A673 (cell line): Measurements from ENCODE around the gene CHAT. TPM values are rescaled to one million over a fixed set of nuclear protein-coding genes. Genes with fewer than 3 reads are reported as not detected.

ENCODE experiments used
- BruUV-seq: library from RNA; stranded (reverse); fragments of 400-500 nt; replicated peaks from 2 replicates; lab custom pipeline; 2021; lab: Mats Ljungman, UMichigan
- CTCF ChIA-PET: fragments of 300-600 bp; sonication (Branson Sonifier 250); formaldehyde crosslinking; loops from one replicate; lab custom pipeline; 2022; ENCODE audit warnings: antibody characterized with exemption; lab: Charles Lee
- POLR2A ChIA-PET: fragments of 300-600 bp; sonication (Branson Sonifier 250); formaldehyde crosslinking; loops from one replicate; lab custom pipeline; 2022; ENCODE audit warnings: antibody characterized with exemption; ENCODE audit not compliant: low non-redundant PET; lab: Charles Lee
- DNase-seq: peaks from one replicate; pipeline ENCODE4 v3.0.0-alpha.2; 2015; ENCODE audit warnings: low spot score
- H3K27ac ChIP-seq: fragments of 200-600 bp; sonication (generic); 2 replicates; pipeline ENCODE4 v1.5.1; 2016; ENCODE audit warnings: mixed run types, low read depth, mild to moderate bottlenecking, mixed read lengths, antibody characterized with exemption, low read length; ENCODE audit not compliant: poor library complexity, severe bottlenecking
- H3K27me3 ChIP-seq: fragments of 200-600 bp; sonication (generic); replicated peaks from 2 replicates; pipeline ENCODE4 v1.6.1; 2017; ENCODE audit warnings: mixed run types, low read depth, mild to moderate bottlenecking, mixed read lengths, antibody characterized with exemption, low read length; ENCODE audit not compliant: insufficient read depth, poor library complexity
- H3K36me3 ChIP-seq: fragments of 200-600 bp; sonication (generic); 2 replicates; pipeline ENCODE4 v1.6.1; 2016; ENCODE audit warnings: mixed run types, mild to moderate bottlenecking, mixed read lengths, antibody characterized with exemption, low read length; ENCODE audit not compliant: insufficient read depth, poor library complexity, severe bottlenecking
- H3K4me1 ChIP-seq: fragments of 200-600 bp; sonication (generic); 2 replicates; pipeline ENCODE4 v1.6.1; 2017; ENCODE audit warnings: mixed run types, mild to moderate bottlenecking, mixed read lengths, antibody characterized with exemption, low read length; ENCODE audit not compliant: insufficient read depth, poor library complexity, severe bottlenecking
- H3K4me3 ChIP-seq: fragments of 200-600 bp; sonication (generic); 2 replicates; pipeline ENCODE4 v1.5.1; 2016; ENCODE audit warnings: low read depth, mixed run types, mild to moderate bottlenecking, mixed read lengths, low read length; ENCODE audit not compliant: poor library complexity, severe bottlenecking
- H3K9me3 ChIP-seq: fragments of 200-600 bp; sonication (generic); 2 replicates; pipeline ENCODE4 v1.6.1; 2016; ENCODE audit warnings: mixed run types, low read depth, mild to moderate bottlenecking, mixed read lengths, antibody characterized with exemption, low read length; ENCODE audit not compliant: poor library complexity, severe bottlenecking
- EZH2 ChIP-seq: fragments of 200-600 bp; sonication (generic); IDR thresholded peaks from 2 replicates; pipeline ENCODE4 v1.6.1; 2017; ENCODE audit warnings: borderline replicate concordance, low read depth, mild to moderate bottlenecking, mixed read lengths, antibody characterized with exemption, low read length; ENCODE audit not compliant: poor library complexity, severe bottlenecking
- intact Hi-C: fragments of 100-400 bp; cut with micrococcal nuclease; formaldehyde crosslinking; loops from one replicate; pipeline ENCODE4 v1.10.0; 2022; ENCODE audit not compliant: unreplicated experiment
- total RNA-seq: library from RNA; stranded (reverse); gene quantifications from 2 replicates; pipeline ENCODE4 v1.2.3, GENCODE V29; 2021
- TF ChIP-seq, protein P1 (sequence below): fragments of 300-800, 200-600 bp; sonication (generic); conservative IDR thresholded peaks from 2 replicates; pipeline ENCODE4 v1.5.1; 2017; ENCODE audit warnings: low read depth, mild to moderate bottlenecking, antibody characterized with exemption, low read length, moderate library complexity, mixed read lengths

The CHAT gene
- total RNA-seq, 1 experiment from 2014 or later, result 0.56 TPM

DNA sequence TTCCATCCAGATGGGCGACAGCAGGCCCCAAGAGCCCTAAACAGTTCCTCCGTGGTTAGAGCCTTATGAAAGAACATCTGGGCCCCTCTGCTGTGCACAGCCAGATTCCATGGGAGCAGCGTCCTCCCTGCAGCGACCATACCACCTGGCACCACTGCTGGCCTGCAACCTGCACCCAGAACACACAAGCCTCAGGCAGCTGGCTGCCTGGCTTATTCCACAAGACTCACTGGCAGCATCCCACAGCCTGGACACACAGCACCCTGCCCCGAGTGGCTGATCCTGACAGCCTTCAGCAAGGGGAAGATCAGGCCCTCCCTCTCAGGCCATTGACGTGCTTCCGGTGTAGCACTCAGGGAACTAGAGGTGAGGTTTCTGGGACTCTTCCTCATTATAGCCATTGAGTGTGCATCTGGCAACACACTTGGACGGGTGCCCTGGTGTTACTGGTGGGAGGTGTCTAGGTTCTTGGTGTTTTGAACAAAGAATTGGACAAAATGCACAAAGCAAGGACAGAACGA, 41.2 kb upstream of the CHAT start:
- POLR2A ChIA-PET, result no interaction called here

DNA sequence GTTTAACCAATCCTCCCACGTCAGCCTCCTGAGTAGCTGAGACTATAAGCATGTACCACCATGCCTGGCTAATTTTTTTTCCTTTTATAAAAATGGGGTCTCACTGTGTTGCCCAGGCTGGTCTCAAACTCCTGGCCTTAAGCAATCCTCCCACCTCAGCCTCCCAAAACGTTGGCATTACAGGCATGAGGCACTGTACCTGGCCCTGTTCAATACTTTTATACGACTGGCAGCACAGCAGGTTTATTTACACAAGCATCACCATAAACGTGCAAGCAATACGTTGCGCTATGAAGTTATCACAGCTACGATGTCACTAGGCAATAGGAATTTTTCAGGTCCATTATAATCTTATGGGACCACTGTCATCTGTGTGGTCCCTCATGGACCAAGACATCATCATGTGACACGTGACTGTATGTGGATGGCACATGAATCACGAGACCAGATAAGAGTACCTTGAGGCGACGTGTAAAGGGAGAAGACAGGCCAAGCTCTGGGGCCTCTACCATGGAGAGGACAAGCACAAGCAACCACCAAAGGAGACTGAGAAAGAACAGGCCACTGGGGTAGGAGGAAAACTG, 38.3 kb upstream of the CHAT start:
- intact Hi-C loops, result no loop called here
- no peaks in the 10 kb centered on the region for H3K27me3 ChIP-seq
- H3K4me3 ChIP-seq, result no peak overlapping the region
- H3K4me1 ChIP-seq, result peaks cover 10% of the 10 kb centered on the region
- H3K9me3 ChIP-seq, result no peaks in the 10 kb centered on the region
- no peak for TF ChIP-seq EZH2
- TF ChIP-seq, protein P1, sequence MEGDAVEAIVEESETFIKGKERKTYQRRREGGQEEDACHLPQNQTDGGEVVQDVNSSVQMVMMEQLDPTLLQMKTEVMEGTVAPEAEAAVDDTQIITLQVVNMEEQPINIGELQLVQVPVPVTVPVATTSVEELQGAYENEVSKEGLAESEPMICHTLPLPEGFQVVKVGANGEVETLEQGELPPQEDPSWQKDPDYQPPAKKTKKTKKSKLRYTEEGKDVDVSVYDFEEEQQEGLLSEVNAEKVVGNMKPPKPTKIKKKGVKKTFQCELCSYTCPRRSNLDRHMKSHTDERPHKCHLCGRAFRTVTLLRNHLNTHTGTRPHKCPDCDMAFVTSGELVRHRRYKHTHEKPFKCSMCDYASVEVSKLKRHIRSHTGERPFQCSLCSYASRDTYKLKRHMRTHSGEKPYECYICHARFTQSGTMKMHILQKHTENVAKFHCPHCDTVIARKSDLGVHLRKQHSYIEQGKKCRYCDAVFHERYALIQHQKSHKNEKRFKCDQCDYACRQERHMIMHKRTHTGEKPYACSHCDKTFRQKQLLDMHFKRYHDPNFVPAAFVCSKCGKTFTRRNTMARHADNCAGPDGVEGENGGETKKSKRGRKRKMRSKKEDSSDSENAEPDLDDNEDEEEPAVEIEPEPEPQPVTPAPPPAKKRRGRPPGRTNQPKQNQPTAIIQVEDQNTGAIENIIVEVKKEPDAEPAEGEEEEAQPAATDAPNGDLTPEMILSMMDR, result no peak
- POLR2A ChIA-PET, result no interaction called here
- no peak overlapping the region for H3K27ac ChIP-seq
- H3K36me3 ChIP-seq, result no peaks in the 10 kb centered on the region
- no peak for DNase-seq
- CTCF ChIA-PET, result no interaction called here
- BruUV-seq, result no TSS peak

More for the DNA sequence above, 41.2 kb upstream of the CHAT start:
- H3K36me3 ChIP-seq, result no peaks in the 10 kb centered on the region
- H3K9me3 ChIP-seq, result no peaks in the 10 kb centered on the region
- TF ChIP-seq, protein P1, result no peak
- H3K4me3 ChIP-seq, result no peak overlapping the region
- CTCF ChIA-PET, result no interaction called here
- DNase-seq, result no peak
- H3K27me3 ChIP-seq, result no peaks in the 10 kb centered on the region
- intact Hi-C loops, result no loop called here
- no peak overlapping the region for H3K27ac ChIP-seq
- BruUV-seq, result no TSS peak
- H3K4me1 ChIP-seq, result no peaks in the 10 kb centered on the region

DNA sequence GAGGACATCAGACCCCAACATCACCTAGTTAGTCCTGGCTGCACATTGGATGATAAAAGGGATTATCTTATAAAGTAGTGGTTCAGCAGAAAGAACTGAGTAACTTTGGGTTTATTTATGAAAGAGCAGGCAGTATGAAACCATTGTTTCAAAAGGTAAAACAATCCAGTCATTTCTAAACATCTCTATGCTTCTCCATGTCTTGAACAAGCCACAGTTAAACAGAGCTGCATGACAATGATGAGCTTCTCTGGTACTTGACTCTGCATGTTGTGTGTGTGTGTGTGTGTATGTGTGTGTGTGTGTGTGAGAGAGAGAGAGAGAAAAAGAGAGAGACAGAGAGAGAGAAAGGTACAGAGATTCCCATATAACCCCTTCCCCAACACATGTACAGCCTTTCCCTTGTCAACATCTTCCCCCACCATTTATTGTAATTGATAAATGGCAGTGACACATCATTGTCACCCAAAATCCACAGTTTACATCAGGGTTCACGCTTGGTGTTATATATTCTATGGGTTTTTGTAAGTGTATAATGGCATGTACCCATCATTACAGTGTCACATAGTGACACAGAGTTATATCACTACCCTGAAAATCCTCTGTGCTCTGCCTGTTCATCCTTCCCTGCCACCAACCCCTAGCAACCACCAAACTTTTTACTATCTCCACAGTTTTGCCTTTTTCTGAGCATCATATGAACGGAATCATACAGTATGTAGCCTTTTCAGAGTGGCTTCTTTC, 36.5 kb upstream of the CHAT start:
- CTCF ChIA-PET, result no interaction called here
- H3K4me3 ChIP-seq, result no peak overlapping the region
- TF ChIP-seq, protein P1, result no peak
- no peak for TF ChIP-seq EZH2
- peaks cover 10% of the 10 kb centered on the region for H3K4me1 ChIP-seq
- no peak overlapping the region for H3K27ac ChIP-seq
- intact Hi-C loops, result no loop called here
- no peak for DNase-seq
- no peaks in the 10 kb centered on the region for H3K9me3 ChIP-seq
- no peaks in the 10 kb centered on the region for H3K27me3 ChIP-seq
- no peaks in the 10 kb centered on the region for H3K36me3 ChIP-seq
- no TSS peak for BruUV-seq
- POLR2A ChIA-PET, result no interaction called here
